GM19035 (cell line): ENCODE results near the gene BLTP3A.

Source experiments
- ATAC-seq: cut with Tn5 transposase; IDR thresholded peaks from one replicate; pipeline ENCODE4 v1.9.1; 2021; ENCODE audit not compliant: unreplicated experiment

BLTP3A gene

DNA sequence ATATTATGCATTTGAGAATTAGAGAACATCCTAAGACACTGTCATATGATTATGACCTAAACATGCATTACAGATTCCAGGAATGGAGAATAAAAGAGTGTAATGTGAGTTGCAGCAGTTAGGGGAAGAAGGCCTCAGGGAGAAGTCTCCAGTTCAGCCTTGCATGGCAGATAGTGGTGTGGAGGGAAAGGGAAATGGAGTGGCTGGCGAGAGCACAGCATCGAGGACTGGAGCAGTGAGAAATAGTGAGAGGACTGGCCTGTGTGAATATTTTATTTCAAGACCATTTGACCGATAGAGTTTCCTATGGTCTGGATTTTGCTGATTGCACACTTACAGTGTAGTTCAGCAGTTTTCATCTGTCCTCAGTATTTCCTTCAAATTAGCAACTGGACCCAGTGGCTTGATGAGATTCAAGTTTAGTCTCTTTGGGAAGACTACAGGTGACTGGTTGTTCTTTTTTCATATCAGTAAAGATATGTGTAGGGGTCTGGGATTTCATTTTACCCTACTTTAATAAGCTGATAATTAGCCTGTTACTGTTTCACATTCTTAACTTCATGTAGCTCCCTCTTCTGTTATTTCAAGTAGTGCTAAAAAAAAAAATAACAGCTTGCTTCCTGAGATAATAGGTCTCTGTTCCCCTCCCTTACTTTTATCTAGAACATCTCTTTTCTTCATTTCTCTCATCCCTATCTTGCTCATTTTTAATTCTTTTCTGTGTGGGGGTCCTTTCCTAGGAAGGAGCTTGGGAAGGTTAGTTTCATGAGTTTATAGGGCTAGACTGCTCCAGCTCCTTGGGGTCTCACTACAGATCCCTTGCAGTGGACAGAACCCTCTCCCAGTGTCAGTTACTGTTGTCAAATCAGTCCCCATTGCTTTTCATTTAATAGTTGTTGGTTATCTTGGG is 27.9 kb downstream of the BLTP3A start:
- no peak for ATAC-seq

DNA sequence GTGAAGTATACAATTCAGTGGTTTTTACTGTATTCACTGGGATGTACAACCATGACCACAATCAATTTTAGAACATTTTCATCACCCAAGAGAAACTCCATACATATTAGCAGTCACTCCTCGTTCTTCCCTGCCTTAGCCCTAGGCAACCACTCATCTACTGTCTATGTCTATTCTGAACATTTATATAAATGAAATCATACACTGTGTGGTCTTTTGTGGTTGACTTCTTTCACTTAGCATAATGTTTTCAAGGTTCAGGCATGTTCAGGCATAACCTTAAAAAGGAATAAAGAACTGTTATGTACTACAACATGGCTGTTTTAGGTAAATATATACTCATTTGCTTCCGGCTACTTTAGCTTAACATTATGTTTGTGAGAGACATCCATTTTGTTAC is 37.3 kb downstream of the BLTP3A start:
- ATAC-seq, result no peak

DNA sequence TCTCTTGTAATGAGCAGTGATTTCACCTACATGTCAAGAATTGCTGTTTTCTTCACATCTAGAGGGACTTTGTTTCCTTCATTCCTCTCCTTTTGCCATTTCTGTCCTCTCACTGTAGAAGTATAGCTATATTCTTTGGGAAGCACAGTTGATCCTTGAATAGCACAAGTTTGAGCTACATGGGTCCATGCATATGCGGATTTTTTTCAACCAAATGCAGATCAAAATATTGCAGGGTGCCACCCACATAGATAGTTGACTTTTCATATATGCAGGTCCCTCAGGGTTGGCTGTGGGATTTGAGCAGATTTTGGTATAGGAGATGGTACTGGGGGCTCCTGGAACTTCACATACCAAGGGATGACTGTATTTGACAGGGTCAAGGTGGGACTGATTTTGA is 41.1 kb downstream of the BLTP3A start:
- no peak for ATAC-seq

DNA sequence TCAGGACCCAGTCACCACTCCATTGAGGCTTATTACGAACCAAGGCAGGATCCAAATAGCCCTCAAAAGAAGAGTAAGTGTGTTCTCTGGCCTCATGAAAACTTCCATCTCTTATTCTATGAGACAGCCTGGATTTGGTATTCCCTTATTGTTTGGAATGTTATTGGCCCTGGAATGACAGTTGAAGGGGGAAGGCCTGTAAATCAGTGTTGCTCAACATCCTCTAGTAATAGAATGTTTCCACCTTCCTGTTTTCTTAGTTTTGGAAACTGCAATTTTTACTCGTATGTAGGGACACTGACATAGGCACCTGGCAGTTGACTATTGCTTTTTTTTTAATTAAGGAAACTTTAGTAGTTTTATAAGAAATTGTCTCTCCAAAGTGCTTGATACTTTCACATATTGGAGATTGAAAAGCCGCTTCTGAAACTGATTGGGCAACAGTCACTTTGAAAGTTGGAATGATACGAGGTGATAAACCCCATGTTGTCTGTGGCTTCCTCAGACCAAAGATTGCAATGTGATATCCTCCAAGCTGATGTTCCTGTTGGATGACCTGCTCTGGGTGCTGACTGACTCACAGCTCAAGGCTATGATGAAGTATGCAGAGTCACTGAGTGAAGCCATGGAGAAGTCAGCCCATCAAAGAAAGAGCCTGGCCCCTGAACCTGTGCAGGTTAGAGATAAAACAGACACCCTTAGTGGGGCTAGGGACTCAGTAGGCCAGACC is 43.1 kb downstream of the BLTP3A start:
- ATAC-seq, result no peak

DNA sequence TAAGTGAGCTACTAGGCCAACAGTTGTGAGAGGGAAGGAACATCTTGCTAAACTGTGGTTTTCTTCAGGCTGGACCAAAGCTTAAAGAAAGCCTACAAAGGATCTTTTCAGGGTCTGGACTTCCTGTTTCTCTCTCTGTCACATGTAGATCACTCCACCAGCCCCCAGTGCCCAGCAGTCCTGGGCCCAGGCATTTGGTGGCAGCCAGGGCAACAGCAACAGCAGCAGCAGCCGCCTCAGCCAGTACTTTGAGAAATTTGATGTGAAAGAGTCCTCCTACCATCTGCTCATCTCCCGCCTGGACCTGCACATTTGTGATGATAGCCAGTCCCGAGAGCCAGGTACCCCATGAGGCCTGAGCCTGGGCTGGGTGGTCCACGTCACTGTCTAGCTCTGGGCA is 44.1 kb downstream of the BLTP3A start:
- ATAC-seq, result no peak

DNA sequence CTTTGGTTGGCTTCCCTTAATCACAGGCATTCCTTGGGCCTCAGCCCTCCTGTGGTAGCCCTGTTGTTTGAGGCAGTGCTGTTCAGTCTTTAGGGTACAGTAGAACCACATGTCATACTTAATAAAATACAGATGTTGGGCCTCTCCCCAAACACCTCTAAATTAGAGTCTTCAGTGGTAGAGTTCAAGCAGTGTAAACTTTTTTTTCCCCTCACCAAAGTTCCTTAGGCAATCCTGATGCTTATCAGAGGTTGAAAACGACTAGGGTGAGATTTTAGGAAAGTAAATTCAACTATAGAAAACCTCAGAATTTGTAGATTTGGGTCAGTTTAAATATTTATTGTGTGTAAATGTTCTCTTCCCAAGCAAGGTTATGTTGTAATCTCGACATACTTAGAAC is 44.6 kb downstream of the BLTP3A start:
- ATAC-seq, result no peak

DNA sequence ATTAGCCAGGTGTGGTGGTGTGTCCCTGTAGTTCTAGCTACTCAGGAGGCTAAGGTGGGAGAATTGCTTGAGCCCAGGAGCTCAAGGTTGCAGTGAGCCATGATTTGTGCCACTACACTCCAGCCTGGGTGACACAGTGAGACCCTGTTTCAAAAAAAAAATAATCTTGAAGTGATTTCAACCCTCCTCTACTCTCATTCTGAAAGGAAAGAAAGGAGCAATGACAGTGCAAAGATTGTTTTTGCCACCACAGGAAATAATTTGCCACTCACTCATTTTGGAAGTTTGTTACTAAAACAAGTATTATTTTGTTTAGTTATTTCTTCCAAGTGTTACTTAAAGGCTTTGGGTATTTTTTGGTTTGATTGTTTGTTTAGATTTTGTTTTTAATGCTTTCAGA is 45.6 kb downstream of the BLTP3A start:
- no peak for ATAC-seq

DNA sequence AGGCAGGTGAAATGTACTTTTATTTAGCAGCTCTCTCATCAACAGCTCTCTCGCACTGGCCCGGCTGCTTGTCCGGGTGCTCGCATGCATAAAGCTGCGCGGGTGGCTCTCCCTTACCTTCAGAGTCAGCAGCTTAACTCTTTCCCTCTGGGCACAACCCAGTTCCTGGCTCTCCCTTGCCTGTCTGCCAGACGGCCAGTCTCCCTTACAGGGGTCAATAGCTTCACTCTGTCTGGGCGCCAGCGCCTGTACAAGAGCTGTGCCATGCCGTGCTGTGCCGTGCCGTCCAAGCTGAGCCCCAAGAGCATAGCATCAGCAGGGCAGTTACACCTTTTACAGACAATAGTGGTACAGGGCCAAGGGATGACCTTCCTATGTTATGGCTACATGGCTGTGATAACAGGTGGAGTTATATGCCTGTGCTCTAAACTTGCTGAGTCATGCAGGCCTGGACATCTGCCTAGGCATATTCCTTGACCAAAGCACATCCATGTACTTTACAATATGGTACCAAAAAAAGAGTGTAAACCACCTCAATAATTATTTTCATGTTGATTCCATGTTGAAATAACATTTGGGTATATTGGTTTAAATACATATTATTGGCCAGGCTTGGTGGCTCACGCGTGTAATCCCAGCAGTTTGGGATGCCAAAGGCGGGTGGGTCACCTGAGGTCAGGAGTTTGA is 47.9 kb downstream of the BLTP3A start:
- no peak for ATAC-seq
